Measurements from ENCODE around the gene MEG3. TPM values are rescaled to one million over a fixed set of nuclear protein-coding genes. Genes with fewer than 3 reads are reported as not detected.

The MEG3 gene
- total RNA-seq, 1 experiment from 2014 or later, result 338 TPM

DNA sequence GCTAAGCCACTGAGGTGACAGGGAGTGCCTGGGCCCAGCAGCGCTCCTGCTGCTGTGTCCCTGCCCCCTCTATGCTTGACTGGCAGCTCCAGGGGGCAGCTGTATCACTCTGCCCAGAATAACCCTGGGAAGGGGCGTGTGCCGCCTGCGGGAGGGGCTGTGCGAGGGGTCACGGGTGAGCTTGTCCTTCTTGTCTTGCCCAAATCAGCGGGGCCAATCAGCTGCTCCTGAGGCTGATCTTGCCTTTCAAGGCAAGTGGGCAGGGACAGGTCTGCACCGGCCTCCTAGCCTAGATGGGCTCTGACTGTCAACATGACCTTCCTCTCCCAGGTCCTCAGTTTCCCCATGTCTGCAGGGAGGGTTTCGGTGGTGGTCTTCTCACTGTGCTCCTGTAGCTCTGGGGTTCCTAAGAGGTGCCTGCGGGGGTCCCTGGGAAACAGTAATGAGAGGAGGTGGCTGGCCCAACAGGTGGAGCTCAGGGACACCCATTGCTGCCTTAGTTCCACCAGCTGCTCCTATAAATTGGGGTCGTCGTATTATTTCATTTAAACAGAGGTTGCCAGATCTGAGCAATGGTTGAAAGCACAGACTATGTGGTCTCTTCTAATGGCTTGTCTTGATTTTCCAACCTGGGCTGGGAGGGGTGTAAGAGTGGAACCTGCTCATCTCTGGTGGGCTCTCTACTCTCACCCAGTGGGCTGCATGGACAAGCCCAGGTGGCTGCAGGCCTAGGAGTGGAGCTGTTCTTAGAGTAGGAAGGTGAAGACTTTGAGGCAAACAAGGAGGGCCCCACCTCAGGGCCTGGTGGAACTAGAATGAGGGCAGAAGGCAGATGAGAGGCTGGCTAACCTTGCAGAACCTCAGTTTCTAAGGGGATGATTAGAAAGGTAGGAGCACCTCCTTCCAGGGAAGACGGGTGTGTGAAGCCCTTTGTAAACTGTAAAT lies 65.9 kb downstream of the MEG3 start:
- no peak overlapping the region for H3K4me3 Mint-ChIP-seq
- peaks cover 31% of the 10 kb centered on the region for H3K36me3 Mint-ChIP-seq
- H3K27ac Mint-ChIP-seq, result no peak overlapping the region
- no peaks in the 10 kb centered on the region for H3K27me3 Mint-ChIP-seq (ENCODE audit: low read depth)
- ChIA-PET CTCF (interaction anchor here (1.4 to 1.9 kb wide), 2 partner anchors 41 to 182 kb away, joined by 4 read pairs; no protein-coding TSS in a partner anchor), POLR2A (interaction anchor here (0.5 kb wide), 1 partner anchor 238 kb away, joined by 6 read pairs; no protein-coding TSS in a partner anchor)
- ATAC-seq (no peak), DNase-seq (ENCODE audit: low spot score) (peak; percentile 3)
- TF ChIP-seq CREM (CRISPR knock-in tag; IDR thresholded peaks at IDR 0.05) (no peak), FOXK1 (CRISPR knock-in tag; IDR thresholded peaks at IDR 0.05) (no peak), MXD4 (CRISPR knock-in tag; IDR thresholded peaks at IDR 0.05; ENCODE audit: borderline replicate concordance) (no peak), ATF1 (CRISPR knock-in tag; IDR thresholded peaks at IDR 0.05) (no peak)
- H3K4me1 Mint-ChIP-seq, result peaks cover 19% of the 10 kb centered on the region
- H3K9me3 Mint-ChIP-seq, result no peaks in the 10 kb centered on the region

DNA sequence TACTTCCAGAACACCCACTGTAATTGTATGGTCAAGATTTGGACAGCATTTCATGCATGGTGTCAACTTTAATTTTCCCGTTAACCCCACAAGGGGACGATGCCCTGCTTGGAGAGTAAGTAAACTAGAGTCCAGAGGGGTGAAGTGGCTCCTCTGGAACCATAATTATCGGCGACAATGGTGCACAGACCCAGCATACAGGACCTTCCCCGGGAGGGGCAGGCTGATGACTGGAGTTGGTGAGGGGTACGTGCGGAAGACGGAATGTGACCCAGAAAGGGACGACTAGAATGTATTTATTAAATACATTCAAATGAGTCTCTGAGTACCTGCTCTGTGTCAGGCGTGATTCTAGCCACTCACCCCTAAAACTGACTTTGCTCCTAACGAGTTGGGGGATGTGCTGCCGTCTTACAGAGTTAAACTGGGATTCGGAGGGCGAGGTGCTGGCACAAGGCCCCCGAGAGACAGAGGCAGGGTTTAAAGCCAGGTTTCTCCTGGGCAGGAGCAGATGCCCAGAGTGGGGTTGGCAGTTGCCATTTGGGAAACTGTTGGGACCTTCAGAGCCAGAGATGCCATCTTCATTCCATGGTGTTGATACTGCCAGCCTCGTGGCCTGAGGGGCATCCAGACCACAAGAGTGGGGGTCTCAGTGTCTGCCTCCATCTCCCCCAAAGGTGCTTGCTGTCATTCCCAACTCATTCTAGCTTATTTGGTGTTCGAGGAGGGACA lies 66.7 kb downstream of the MEG3 start:
- Mint-ChIP-seq H3K27ac (no peak overlapping the region), H3K36me3 (peaks cover 31% of the 10 kb centered on the region), H3K9me3 (no peaks in the 10 kb centered on the region), H3K27me3 (ENCODE audit: low read depth) (no peaks in the 10 kb centered on the region), H3K4me1 (peaks cover 24% of the 10 kb centered on the region), H3K4me3 (no peak overlapping the region)
- TF ChIP-seq CREM (CRISPR knock-in tag; IDR thresholded peaks at IDR 0.05) (no peak), TEAD4 (CRISPR knock-in tag; IDR thresholded peaks at IDR 0.05) (no peak), GTF2I (CRISPR knock-in tag; conservative IDR thresholded peaks at IDR 0.05) (no peak), JAZF1 (CRISPR knock-in tag; IDR thresholded peaks at IDR 0.05) (no peak), FOXK1 (CRISPR knock-in tag; IDR thresholded peaks at IDR 0.05) (no peak)
- TF ChIP-seq, protein P1, sequence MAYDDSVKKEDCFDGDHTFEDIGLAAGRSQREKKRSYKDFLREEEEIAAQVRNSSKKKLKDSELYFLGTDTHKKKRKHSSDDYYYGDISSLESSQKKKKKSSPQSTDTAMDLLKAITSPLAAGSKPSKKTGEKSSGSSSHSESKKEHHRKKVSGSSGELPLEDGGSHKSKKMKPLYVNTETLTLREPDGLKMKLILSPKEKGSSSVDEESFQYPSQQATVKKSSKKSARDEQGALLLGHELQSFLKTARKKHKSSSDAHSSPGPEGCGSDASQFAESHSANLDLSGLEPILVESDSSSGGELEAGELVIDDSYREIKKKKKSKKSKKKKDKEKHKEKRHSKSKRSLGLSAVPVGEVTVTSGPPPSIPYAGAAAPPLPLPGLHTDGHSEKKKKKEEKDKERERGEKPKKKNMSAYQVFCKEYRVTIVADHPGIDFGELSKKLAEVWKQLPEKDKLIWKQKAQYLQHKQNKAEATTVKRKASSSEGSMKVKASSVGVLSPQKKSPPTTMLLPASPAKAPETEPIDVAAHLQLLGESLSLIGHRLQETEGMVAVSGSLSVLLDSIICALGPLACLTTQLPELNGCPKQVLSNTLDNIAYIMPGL (CRISPR knock-in tag; IDR thresholded peaks at IDR 0.05), result no peak
- TF ChIP-seq, protein P2, sequence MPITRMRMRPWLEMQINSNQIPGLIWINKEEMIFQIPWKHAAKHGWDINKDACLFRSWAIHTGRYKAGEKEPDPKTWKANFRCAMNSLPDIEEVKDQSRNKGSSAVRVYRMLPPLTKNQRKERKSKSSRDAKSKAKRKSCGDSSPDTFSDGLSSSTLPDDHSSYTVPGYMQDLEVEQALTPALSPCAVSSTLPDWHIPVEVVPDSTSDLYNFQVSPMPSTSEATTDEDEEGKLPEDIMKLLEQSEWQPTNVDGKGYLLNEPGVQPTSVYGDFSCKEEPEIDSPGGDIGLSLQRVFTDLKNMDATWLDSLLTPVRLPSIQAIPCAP (CRISPR knock-in tag; IDR thresholded peaks at IDR 0.05), result no peak
- TF ChIP-seq, protein P3, sequence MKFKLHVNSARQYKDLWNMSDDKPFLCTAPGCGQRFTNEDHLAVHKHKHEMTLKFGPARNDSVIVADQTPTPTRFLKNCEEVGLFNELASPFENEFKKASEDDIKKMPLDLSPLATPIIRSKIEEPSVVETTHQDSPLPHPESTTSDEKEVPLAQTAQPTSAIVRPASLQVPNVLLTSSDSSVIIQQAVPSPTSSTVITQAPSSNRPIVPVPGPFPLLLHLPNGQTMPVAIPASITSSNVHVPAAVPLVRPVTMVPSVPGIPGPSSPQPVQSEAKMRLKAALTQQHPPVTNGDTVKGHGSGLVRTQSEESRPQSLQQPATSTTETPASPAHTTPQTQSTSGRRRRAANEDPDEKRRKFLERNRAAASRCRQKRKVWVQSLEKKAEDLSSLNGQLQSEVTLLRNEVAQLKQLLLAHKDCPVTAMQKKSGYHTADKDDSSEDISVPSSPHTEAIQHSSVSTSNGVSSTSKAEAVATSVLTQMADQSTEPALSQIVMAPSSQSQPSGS (CRISPR knock-in tag; IDR thresholded peaks at IDR 0.05; ENCODE audit: borderline replicate concordance, low read depth), result no peak
- TF ChIP-seq, protein P4, sequence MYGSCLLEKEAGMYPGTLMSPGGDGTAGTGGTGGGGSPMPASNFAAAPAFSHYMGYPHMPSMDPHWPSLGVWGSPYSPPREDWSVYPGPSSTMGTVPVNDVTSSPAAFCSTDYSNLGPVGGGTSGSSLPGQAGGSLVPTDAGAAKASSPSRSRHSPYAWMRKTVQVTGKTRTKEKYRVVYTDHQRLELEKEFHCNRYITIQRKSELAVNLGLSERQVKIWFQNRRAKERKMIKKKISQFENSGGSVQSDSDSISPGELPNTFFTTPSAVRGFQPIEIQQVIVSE (CRISPR knock-in tag; IDR thresholded peaks at IDR 0.05; ENCODE audit: borderline replicate concordance), result no peak
- ATAC-seq (no peak), DNase-seq (ENCODE audit: low spot score) (peak; percentile 2)
- CTCF ChIA-PET, result no interaction called here
- POLR2A ChIA-PET, result interaction anchor here (0.5 kb wide), 1 partner anchor 237 kb away, joined by 6 read pairs; no protein-coding TSS in a partner anchor

DNA sequence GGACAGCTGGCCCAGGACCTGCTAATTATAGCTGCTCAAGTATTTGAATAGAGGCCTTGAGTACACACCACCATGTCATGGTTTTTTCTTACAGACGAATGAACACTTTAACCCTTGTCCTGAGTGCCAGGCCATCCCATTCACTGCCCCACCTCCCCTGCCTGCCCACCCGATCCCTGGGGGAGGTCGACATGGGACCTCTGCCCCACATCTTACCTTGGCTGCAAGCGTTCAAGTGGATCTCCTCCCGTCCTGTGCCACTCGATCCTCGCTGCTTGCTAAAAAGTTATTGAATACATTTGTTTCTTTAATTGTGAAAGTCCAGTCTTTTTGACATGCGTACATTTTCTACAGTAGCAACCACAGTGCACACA lies 67.3 kb downstream of the MEG3 start:
- POLR2A ChIA-PET, result no interaction called here
- TF ChIP-seq SMAD4 (CRISPR knock-in tag; IDR thresholded peaks at IDR 0.05) (no peak), GRHL2 (CRISPR knock-in tag; IDR thresholded peaks at IDR 0.05; ENCODE audit: insufficient replicate concordance, severe bottlenecking) (no peak), ZNF232 (CRISPR knock-in tag; IDR thresholded peaks at IDR 0.05) (no peak), TEAD1 (CRISPR knock-in tag; IDR thresholded peaks at IDR 0.05) (no peak), JAZF1 (CRISPR knock-in tag; IDR thresholded peaks at IDR 0.05) (no peak), NR2C2 (CRISPR knock-in tag; IDR thresholded peaks at IDR 0.05) (no peak), HMGA2 (CRISPR knock-in tag; IDR thresholded peaks at IDR 0.05) (no peak), SMAD3 (CRISPR knock-in tag; IDR thresholded peaks at IDR 0.05; ENCODE audit: borderline replicate concordance) (no peak), ZNF138 (CRISPR knock-in tag; conservative IDR thresholded peaks at IDR 0.05) (no peak), ZNF263 (CRISPR knock-in tag; IDR thresholded peaks at IDR 0.05; ENCODE audit: low read depth) (no peak), NFE2L1 (CRISPR knock-in tag; IDR thresholded peaks at IDR 0.05) (no peak), RORB (CRISPR knock-in tag; IDR thresholded peaks at IDR 0.05) (no peak), ZNF396 (CRISPR knock-in tag; IDR thresholded peaks at IDR 0.05; ENCODE audit: borderline replicate concordance) (no peak), ZNF121 (CRISPR knock-in tag; IDR thresholded peaks at IDR 0.05) (no peak)
- TF ChIP-seq, protein P5, sequence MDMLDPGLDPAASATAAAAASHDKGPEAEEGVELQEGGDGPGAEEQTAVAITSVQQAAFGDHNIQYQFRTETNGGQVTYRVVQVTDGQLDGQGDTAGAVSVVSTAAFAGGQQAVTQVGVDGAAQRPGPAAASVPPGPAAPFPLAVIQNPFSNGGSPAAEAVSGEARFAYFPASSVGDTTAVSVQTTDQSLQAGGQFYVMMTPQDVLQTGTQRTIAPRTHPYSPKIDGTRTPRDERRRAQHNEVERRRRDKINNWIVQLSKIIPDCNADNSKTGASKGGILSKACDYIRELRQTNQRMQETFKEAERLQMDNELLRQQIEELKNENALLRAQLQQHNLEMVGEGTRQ (CRISPR knock-in tag; IDR thresholded peaks at IDR 0.05), result no peak
- TF ChIP-seq, protein P6, sequence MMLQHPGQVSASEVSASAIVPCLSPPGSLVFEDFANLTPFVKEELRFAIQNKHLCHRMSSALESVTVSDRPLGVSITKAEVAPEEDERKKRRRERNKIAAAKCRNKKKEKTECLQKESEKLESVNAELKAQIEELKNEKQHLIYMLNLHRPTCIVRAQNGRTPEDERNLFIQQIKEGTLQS (CRISPR knock-in tag; conservative IDR thresholded peaks at IDR 0.05), result no peak
- Mint-ChIP-seq H3K36me3 (peaks cover 26% of the 10 kb centered on the region), H3K27ac (no peak overlapping the region; the same call in 1 of the 2 replicates), H3K4me1 (peaks cover 23% of the 10 kb centered on the region), H3K4me3 (no peak overlapping the region), H3K9me3 (no peaks in the 10 kb centered on the region), H3K27me3 (ENCODE audit: low read depth) (no peaks in the 10 kb centered on the region)
- CTCF ChIA-PET, result no interaction called here
- ATAC-seq (no peak), DNase-seq (ENCODE audit: low spot score) (no peak)
